Loucy (cell line): ENCODE measurements around the gene KLHL9.
A peak's percentile ranks its signal among the peaks of the same experiment; 100 is the strongest.

Experiments used
- H2AFZ ChIP-seq: fragments of 200-600 bp; sonication (generic); 2 replicates; pipeline ENCODE4 v1.6.0; 2016; ENCODE audit warnings: antibody characterized with exemption, mild to moderate bottlenecking, low read length, moderate library complexity
- H3F3A ChIP-seq: fragments of 200-600 bp; 2 replicates; pipeline ENCODE4 v1.6.0; 2016; ENCODE audit warnings: antibody characterized with exemption, low read depth, mild to moderate bottlenecking
- H3K27me3 ChIP-seq: fragments of 200-600 bp; sonication (generic); 2 replicates; pipeline ENCODE4 v1.6.1; 2014; ENCODE audit warnings: low read length, mild to moderate bottlenecking; ENCODE audit not compliant: insufficient read depth, poor library complexity, severe bottlenecking
- H3K36me3 ChIP-seq: fragments of 200-600 bp; sonication (generic); 2 replicates; pipeline ENCODE4 v1.6.1; 2016; ENCODE audit warnings: low read length; ENCODE audit not compliant: insufficient read depth
- H3K4me1 ChIP-seq: fragments of 200-600 bp; sonication (generic); 2 replicates; pipeline ENCODE4 v1.5.1; 2014; ENCODE audit warnings: low read length, mild to moderate bottlenecking; ENCODE audit not compliant: insufficient read depth, poor library complexity, severe bottlenecking
- H3K4me2 ChIP-seq: fragments of 200-600 bp; sonication (generic); 2 replicates; pipeline ENCODE4 v1.6.0; 2014; ENCODE audit warnings: antibody characterized with exemption, low read length, low read depth, mild to moderate bottlenecking; ENCODE audit not compliant: poor library complexity, severe bottlenecking
- H3K4me3 ChIP-seq: fragments of 200-600 bp; sonication (generic); 2 replicates; pipeline ENCODE4 v1.5.1; 2014; ENCODE audit warnings: low read length, mild to moderate bottlenecking, mixed read lengths; ENCODE audit not compliant: poor library complexity, severe bottlenecking
- H3K79me2 ChIP-seq: fragments of 200-600 bp; sonication (generic); 2 replicates; pipeline ENCODE4 v1.6.1; 2014; ENCODE audit warnings: low read length; ENCODE audit not compliant: insufficient read depth
- H3K9ac ChIP-seq: fragments of 200-600 bp; sonication (generic); 2 replicates; pipeline ENCODE4 v1.6.0; 2014; ENCODE audit warnings: mild to moderate bottlenecking, low read depth, low read length, moderate library complexity; ENCODE audit not compliant: poor library complexity, severe bottlenecking
- H3K9me2 ChIP-seq: fragments of 200-600 bp; sonication (generic); replicated peaks from 2 replicates; pipeline ENCODE4 v1.6.1; 2016; ENCODE audit warnings: low read depth, low read length, mixed read lengths
- H3K9me3 ChIP-seq: fragments of 200-600 bp; sonication (generic); 2 replicates; pipeline ENCODE4 v1.6.1; 2014; ENCODE audit warnings: mild to moderate bottlenecking, antibody characterized with exemption, low read length, low read depth; ENCODE audit not compliant: insufficient read depth
- H4K20me1 ChIP-seq: fragments of 200-600 bp; sonication (generic); 2 replicates; pipeline ENCODE4 v1.6.0; 2014; ENCODE audit warnings: antibody characterized with exemption, low read length, mild to moderate bottlenecking; ENCODE audit not compliant: insufficient read depth, poor library complexity, severe bottlenecking
- CTCF ChIP-seq: fragments of 200-600 bp; sonication (generic); conservative IDR thresholded peaks from 2 replicates; pipeline ENCODE4 v1.5.1; 2014; ENCODE audit warnings: mild to moderate bottlenecking, antibody characterized with exemption, low read length
- EZH2phosphoT487 ChIP-seq: fragments of 200-600 bp; IDR thresholded peaks from 2 replicates; pipeline ENCODE4 v1.6.1; 2018; ENCODE audit warnings: antibody characterized with exemption, mild to moderate bottlenecking, moderate library complexity, borderline replicate concordance

KLHL9 gene

DNA sequence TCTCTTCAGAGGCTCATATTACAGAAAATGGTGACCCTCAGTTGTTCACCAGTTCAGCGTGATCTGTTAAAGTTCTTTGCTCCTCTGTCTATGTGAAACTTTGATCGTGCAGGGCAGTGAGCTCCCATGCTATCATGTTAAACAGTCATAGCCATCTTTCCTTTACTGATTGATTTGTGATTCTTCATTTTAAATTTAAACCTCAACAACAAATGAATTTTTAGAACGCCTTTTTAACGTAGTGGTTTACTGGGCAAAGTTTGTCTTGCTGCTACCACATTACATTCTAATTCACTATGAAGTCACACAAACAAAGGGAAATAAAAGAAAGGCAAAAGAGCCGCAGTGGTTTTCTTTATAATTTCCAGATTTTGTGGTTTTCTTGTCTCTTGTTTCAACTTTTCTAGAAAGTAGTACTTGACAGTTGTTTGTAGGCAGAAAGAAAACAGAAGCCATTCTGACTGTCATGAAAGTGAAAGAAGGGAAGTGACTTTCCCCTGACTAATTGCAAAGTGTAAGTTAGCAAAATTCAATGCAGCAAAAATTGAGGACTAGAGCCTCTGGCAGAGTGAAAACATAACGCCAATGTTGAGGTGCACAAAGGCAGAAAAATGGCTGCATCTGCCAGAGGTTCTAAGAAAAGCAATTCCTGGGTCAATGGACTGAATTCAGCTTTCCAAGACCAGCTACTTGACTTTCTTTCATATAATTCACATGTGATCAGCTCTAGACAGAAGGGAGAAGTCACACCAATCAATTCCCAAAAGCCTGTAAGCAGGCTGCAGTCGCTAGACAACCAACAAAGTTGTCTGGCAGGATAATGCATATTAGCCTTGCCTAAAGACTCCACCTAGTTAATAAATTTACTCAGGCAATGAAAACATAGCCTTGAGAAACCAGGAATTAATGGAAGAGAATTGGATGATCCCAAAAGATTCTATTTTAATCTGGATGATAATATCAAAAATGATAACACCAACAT is 22.6 kb upstream of the KLHL9 start:
- H2AFZ ChIP-seq, result peak overlapping the region; percentile 68
- H3K9me2 ChIP-seq, result no peaks in the 10 kb centered on the region
- no peaks in the 10 kb centered on the region for H3F3A ChIP-seq
- peak overlapping the region; percentile 16 for H3K4me2 ChIP-seq
- no peaks in the 10 kb centered on the region for H3K27me3 ChIP-seq
- no peaks in the 10 kb centered on the region for H4K20me1 ChIP-seq
- no peak overlapping the region for H3K9ac ChIP-seq
- no peak for TF ChIP-seq EZH2phosphoT487
- TF ChIP-seq CTCF, result no peak
- H3K36me3 ChIP-seq, result no peaks in the 10 kb centered on the region
- no peaks in the 10 kb centered on the region; the same call in 1 of the 2 replicates for H3K9me3 ChIP-seq
- peaks cover 3% of the 10 kb centered on the region for H3K4me1 ChIP-seq
- H3K4me3 ChIP-seq, result no peak overlapping the region
- no peaks in the 10 kb centered on the region for H3K79me2 ChIP-seq

DNA sequence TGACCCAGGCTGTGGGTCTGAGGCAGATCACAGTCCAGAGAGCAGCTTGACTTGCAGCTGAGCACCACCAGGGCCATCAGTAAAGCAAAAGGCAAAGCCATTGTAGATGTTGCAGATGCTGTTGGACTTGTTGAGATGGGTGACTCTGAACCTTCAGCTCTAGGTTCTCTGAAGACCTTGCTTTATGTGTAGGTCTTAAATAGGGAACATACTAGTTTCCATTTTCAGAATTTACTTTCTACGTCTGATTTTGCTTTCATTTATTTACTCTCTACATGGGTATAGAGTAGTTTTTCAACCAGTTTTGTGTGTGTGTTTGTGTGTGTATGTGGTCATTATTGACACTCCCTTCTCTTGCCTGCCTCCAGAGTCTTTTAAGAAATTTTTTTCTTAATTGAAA is 15.6 kb upstream of the KLHL9 start, which contains the start of gene IFNA6:
Gene IFNA6, minus strand, starts transcription at position 101 of the 400 bp plus-strand sequence. Its CDS starts 0 bp downstream, at position 101.
- Histone ChIP-seq H3K36me3 (no peaks in the 10 kb centered on the region), H4K20me1 (no peaks in the 10 kb centered on the region), H3K4me3 (no peak within 1 kb of the TSS), H3K4me1 (no peaks in the 10 kb centered on the region), H3K4me2 (no peak within 1 kb of the TSS), H3K79me2 (no peaks in the 10 kb centered on the region), H3K9me2 (no peaks in the 10 kb centered on the region), H3K9me3 (no peaks in the 10 kb centered on the region; the same call in 1 of the 2 replicates), H3K9ac (no peak within 1 kb of the TSS), H3F3A (no peaks in the 10 kb centered on the region), H3K27me3 (no peaks in the 10 kb centered on the region), H2AFZ (no peak within 1 kb of the TSS)
- TF ChIP-seq CTCF (no peak), EZH2phosphoT487 (no peak)

DNA sequence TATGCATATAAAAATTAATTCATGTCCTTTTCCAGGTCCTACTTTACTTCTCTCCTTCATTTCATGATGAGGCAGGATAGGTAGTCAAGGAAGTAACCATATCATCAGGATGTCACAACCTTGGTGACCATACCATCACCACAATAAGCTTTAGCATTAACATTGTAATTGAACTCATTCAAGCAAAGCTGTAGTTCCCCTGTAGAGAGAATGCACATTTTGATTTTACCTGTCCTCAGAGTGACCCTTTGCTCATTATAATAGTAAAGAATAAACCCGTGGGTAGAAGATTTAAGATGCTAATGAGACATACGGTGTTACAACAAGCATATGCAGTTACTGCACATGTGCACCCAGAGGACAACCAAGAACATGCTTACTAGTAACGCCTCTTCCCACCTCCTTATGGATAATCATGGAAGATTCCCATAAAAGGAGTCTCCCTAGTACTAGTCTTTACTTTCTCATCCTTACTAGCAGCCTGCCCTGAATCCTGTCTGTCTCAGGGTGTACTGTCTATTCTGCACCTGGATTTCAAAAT is 13.3 kb upstream of the KLHL9 start:
- Histone ChIP-seq H3K4me1 (no peaks in the 10 kb centered on the region), H3K9me3 (no peaks in the 10 kb centered on the region), H2AFZ (no peak overlapping the region), H3K36me3 (no peaks in the 10 kb centered on the region), H3K79me2 (no peaks in the 10 kb centered on the region), H3F3A (no peaks in the 10 kb centered on the region), H3K4me2 (no peak overlapping the region), H3K27me3 (no peaks in the 10 kb centered on the region), H3K4me3 (no peak overlapping the region), H4K20me1 (no peaks in the 10 kb centered on the region), H3K9me2 (no peaks in the 10 kb centered on the region), H3K9ac (no peak overlapping the region)
- TF ChIP-seq CTCF (no peak), EZH2phosphoT487 (no peak)
